HUES64 (cell line): Measurements from ENCODE around the gene C21orf91.
"Not testable (repeated sequence)": the region's sequence is repeated elsewhere in the genome, so short reads cannot be mapped to it uniquely, and the experiment has no call there.

ENCODE experiments used
- H3K27ac ChIP-seq: 2 replicates; pipeline ENCODE4 v1.7.0; 2013; ENCODE audit warnings: low read depth, low read length, inconsistent platforms
- H3K27me3 ChIP-seq: 2 replicates; pipeline ENCODE4 v1.6.1; 2013; ENCODE audit warnings: mild to moderate bottlenecking, low read length; ENCODE audit not compliant: insufficient read depth
- H3K36me3 ChIP-seq: 2 replicates; pipeline ENCODE4 v1.6.1; 2013; ENCODE audit warnings: mild to moderate bottlenecking, low read length; ENCODE audit not compliant: insufficient read depth
- H3K4me1 ChIP-seq: 2 replicates; pipeline ENCODE4 v1.6.1; 2013; ENCODE audit warnings: mild to moderate bottlenecking, low read length, moderate library complexity; ENCODE audit not compliant: insufficient read depth
- H3K4me3 ChIP-seq: 2 replicates; pipeline ENCODE4 v1.5.1; 2013; ENCODE audit warnings: mild to moderate bottlenecking, low read length, moderate library complexity
- H3K9ac ChIP-seq: 2 replicates; pipeline ENCODE4 v1.6.1; 2013; ENCODE audit warnings: mild to moderate bottlenecking, low read depth, low read length
- H3K9me3 ChIP-seq: 2 replicates; pipeline ENCODE4 v1.6.1; 2013; ENCODE audit warnings: low read depth, low read length; ENCODE audit not compliant: insufficient read depth
- WGBS: fragments of 150-250, 120-280 bp; methylation state at CpG from one replicate; pipeline ENCODE4 v1.1.7; 2013; ENCODE audit warnings: missing lambda C conversion rate; 5-methylcytosine and 5-hydroxymethylcytosine counted together

C21orf91 gene

DNA sequence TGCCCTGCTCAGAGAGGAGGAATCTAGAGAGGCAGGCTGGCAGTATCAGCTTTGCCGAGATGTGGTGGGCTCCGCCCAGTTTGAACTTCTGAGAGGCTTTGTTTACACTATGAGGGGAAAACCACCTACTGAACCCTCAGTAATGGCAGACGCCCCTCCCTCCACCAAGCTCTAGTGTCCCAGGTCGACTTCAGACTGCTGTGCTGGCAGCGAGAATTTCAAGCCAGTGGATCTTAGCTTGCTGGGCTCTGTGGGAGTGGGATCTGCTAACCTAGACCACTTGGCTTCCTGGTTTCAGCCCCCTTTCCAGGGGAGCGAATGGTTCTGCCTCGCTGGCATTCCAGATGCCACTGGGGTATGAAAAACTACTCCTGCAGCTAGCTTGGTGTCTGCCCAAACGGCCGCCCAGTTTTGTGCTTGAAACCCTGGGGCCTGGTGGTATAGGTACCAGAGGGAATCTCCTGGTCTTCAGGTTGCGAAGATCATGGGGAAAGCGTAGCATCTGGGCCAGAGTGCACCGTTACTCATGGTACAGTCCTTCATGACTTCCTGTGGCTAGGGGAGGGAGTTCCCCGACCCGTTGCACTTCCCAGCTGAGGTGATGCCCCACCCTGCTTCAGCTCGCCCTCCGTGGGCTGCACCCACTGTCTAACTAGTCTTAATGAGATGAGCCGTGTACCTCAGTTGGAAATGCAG lies 43.6 kb downstream of the C21orf91 start:
- Histone ChIP-seq H3K9me3 (no peaks in the 10 kb centered on the region), H3K9ac (no peak overlapping the region), H3K27ac (no peak overlapping the region), H3K4me1 (no peaks in the 10 kb centered on the region), H3K4me3 (no peak overlapping the region), H3K27me3 (no peaks in the 10 kb centered on the region), H3K36me3 (no peaks in the 10 kb centered on the region)
- WGBS = 90% methylated on average over 17 of the region's 17 CpGs

DNA sequence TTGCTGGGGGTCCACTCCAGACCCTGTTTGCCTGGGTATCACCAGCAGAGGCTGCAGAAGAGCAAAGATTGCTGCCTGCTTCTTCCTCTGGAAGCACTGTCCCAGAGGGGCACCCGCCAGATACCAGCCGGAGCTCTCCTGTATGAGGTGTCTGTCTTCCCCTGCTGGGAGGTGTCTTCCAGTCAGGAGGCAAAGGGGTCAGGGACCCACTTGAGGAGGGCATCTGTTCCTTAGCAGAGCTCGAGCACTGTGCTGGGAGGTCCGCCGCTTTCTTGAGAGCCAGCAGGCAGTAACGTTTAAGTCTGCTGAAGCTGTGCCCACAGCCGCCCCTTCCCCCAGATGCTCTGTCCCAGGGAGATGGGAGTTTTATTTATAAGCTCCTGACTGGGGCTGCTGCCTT lies 44.1 kb downstream of the C21orf91 start:
- not testable (repeated sequence) for H3K36me3 ChIP-seq, H3K4me1 ChIP-seq, H3K9me3 ChIP-seq, H3K9ac ChIP-seq, H3K4me3 ChIP-seq, H3K27ac ChIP-seq, H3K27me3 ChIP-seq
- 94% methylated on average over 7 of the region's 7 CpGs for WGBS

DNA sequence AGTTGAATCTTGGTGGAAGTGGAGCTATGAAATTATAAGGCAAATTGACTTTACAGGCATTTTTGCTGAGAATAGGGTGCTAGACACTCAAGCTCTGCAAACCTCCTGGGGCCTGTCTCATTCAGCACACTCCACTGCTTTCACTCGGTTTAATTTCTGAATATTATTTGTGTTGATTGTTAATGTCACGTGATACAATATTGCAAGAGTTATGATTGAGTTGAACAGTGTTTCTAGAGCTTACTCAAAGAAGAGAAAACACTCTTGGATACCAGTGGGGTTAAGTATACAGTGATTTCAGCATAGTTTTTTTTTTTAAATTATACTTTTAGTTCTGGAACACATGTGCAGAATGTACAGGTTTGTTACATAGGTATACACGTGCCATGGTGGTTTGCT lies 49.7 kb downstream of the C21orf91 start:
- Histone ChIP-seq H3K27ac (no peak overlapping the region), H3K36me3 (no peaks in the 10 kb centered on the region), H3K27me3 (no peaks in the 10 kb centered on the region), H3K9me3 (no peaks in the 10 kb centered on the region), H3K9ac (no peak overlapping the region), H3K4me3 (no peak overlapping the region), H3K4me1 (no peaks in the 10 kb centered on the region)
- WGBS = 96% methylated on average over 3 of the region's 3 CpGs

DNA sequence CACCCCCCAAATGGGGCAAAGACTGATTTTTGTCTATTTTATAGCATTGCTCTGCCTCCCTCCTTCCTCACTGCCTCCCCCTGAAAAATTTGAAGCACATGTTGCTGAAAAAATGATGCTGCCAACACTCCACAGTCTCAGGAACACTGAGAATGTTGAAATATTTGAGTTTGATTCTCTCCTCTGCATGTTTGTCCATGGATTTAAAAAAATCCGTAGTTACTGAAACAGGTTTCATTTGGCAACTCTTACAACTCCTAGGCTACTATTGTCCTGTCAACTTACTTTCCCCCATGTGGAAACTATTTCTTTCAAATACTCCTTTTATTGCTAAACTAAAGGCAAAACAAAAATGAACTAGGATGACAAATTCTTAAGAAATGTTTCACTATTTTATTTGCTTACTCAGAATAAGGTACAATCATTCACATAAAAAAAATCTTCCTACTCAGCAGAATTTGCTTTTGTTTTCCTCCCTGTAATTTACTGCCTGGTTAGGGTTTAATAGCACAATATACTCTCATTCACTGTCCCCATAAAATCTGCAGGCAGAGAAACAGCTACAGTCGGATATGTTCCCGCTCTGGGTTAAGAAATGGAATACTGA lies 50.2 kb downstream of the C21orf91 start:
- H3K4me3 ChIP-seq = no peak overlapping the region
- no peak overlapping the region for H3K27ac ChIP-seq
- no peak overlapping the region for H3K9ac ChIP-seq
- no peaks in the 10 kb centered on the region for H3K36me3 ChIP-seq
- H3K9me3 ChIP-seq = no peaks in the 10 kb centered on the region
- WGBS = 90% methylated on average over 3 of the region's 3 CpGs
- no peaks in the 10 kb centered on the region for H3K4me1 ChIP-seq
- H3K27me3 ChIP-seq = no peaks in the 10 kb centered on the region

DNA sequence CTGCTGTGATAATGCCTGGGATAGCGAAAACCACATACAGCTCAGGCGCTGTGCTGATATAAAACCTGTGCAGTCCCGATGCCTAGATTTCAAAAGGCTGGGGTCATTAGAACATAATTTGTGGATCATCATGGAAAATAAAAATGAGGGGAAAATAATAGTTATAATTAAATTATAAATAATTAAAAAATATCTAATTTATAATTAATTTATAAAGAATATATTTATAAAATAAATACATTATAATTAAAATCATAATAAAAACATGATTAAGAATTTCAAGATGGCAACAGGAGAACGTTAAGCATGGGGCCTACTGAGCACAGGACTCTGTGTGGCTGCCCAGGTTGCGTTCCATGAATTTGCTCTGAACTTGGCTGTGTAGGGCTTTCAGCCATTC lies 53.9 kb downstream of the C21orf91 start:
- H3K36me3 ChIP-seq = no peaks in the 10 kb centered on the region
- 95% methylated on average over 5 of the region's 5 CpGs for WGBS
- H3K4me3 ChIP-seq = no peak overlapping the region
- H3K27ac ChIP-seq = no peak overlapping the region
- H3K9ac ChIP-seq = no peak overlapping the region
- H3K4me1 ChIP-seq = no peaks in the 10 kb centered on the region
- no peaks in the 10 kb centered on the region for H3K9me3 ChIP-seq
- no peaks in the 10 kb centered on the region for H3K27me3 ChIP-seq

DNA sequence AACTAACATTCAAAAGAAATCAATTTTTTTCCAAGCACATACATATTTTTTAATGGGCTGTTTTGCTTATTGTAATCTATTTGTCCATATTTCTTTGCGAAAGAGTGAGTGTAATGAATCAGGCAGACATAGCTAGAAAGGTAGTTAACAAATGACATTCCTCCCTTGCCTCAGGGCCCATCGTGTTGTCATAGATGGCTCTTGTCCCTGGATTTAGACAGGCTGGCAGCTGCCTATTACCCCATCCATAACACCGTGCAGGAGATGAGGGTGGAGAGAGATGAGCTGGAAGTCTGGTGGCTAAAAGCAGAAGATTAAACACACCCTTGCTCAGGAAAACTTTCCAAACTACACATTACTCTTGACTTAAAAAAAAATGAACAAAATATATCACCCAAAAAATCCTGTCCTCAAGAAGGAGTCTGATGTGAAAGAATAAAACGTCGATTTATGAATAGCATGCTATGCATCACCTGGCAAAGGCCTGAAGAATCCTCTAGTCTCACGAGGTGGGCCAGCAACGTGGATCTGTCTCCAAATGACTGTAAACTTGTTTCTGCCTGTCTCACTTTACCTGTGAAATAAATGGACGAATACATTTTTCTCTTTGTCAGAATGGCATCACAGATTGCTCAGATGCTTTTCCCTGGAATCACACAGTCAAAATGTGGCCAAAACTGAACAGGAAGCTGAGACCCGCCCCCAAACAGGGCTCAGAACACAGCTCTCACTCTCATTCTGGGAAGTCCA lies 55.7 kb downstream of the C21orf91 start:
- Histone ChIP-seq H3K36me3 (no peaks in the 10 kb centered on the region), H3K27ac (no peak overlapping the region), H3K4me3 (no peak overlapping the region), H3K27me3 (no peaks in the 10 kb centered on the region), H3K9ac (no peak overlapping the region), H3K9me3 (no peaks in the 10 kb centered on the region), H3K4me1 (no peaks in the 10 kb centered on the region)
- WGBS = 95% methylated on average over 8 of the region's 9 CpGs

DNA sequence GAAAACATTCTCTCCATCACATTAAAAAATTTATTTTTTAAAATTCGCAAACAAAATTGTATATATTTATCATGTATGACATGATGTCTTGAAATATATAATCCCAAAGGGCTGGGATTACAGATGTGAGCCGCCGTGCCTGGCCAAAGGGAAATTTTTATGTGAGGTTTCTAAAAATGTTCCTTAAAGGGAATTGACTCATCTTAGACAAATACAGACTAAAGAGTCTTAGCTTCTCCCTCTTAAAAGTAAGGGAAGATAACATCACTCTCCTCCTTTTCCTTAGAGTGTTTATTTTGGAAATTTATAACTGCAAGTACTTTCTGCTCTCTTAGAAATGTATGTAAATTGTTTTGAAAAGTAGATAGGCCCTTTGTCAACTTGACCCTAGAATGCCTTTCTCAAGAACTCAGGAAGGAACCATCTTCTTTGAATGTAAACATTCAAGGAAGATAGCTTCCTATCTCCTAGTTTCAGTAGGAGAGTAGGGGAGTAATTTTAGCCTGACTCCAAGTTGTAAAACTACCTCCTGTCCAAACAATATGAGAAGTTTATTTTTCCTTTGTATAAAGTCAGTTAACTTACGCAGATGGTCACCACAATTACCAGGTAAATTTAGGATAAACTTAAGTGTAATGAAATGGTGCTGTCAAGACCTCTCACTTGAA lies 59.5 kb downstream of the C21orf91 start:
- Histone ChIP-seq H3K4me3 (no peak overlapping the region), H3K27me3 (no peaks in the 10 kb centered on the region), H3K9me3 (no peaks in the 10 kb centered on the region), H3K36me3 (no peaks in the 10 kb centered on the region), H3K27ac (no peak overlapping the region), H3K4me1 (no peaks in the 10 kb centered on the region), H3K9ac (no peak overlapping the region)
- 95% methylated on average over 1 of the region's 4 CpGs for WGBS

DNA sequence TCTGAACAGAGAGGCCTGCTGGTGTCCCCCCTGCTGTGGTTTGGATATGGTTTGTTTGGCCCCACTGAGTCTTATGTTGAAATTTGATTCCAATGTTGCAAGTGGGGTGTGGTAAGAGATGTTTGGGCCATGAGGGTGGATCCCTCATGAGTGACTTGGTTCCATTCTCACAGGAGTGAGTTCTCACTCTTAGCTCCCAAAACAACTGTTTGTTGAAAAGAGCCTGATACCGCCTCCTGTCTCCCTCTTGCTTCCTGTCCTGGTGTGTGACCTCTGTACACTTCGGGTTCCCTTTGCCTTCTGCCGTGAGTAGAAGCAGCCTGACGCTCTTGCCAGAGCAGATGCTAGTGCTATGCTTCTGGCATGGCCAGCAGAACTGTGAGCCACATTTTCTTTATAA lies 60.5 kb downstream of the C21orf91 start:
- Histone ChIP-seq H3K9me3 (no peaks in the 10 kb centered on the region), H3K4me3 (no peak overlapping the region), H3K27me3 (no peaks in the 10 kb centered on the region), H3K27ac (no peak overlapping the region), H3K4me1 (no peaks in the 10 kb centered on the region), H3K36me3 (no peaks in the 10 kb centered on the region), H3K9ac (no peak overlapping the region)
- WGBS = 92% methylated on average over 4 of the region's 4 CpGs

DNA sequence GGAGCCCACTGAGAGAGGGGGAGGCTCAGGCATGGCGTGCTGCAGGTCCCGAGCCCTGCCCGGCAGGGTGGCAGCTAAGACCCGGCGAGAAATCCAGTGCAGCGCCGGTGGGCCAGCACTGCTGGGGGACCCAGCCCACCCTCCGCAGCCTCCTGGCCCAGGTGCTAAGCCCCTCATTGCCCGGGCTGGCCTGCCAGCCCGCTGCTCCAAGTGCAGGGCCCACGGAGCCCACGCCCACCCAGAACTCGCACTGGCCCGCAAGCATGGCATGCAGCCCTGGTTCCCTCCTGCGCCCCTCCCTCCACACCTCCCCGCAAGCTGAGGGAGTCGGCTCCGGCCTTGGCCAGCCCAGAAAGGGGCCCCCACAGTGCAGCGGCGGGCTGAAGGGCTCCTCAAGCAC lies 61.5 kb downstream of the C21orf91 start:
- Histone ChIP-seq H3K36me3 (no peaks in the 10 kb centered on the region), H3K9ac (no peak overlapping the region), H3K4me1 (no peaks in the 10 kb centered on the region), H3K27me3 (no peaks in the 10 kb centered on the region), H3K4me3 (no peak overlapping the region), H3K9me3 (no peaks in the 10 kb centered on the region), H3K27ac (no peak overlapping the region)
- 91% methylated on average over 20 of the region's 20 CpGs for WGBS

DNA sequence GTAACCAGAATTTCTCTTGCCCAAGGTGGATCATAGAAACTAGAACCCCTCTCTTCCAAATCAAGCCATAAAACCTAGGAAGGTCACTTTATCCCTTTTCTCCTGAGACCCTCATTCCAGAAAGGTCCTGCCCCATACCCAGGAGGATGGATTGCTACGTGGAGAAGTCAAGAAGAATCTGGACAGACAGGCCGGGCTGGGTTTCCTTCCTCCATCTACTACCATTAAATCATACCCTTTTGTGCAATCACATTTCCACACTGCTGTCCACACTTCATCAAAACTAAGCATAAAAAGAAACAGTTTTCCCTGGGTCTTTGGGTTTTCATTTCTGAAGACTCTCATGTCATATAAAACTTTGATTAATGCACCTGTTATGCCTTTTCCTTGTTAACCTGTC lies 65.4 kb downstream of the C21orf91 start:
- WGBS = 86% methylated on average over 2 of the region's 2 CpGs
- H3K9me3 ChIP-seq = no peaks in the 10 kb centered on the region
- no peaks in the 10 kb centered on the region for H3K27me3 ChIP-seq
- H3K4me1 ChIP-seq = no peaks in the 10 kb centered on the region
- H3K27ac ChIP-seq = no peak overlapping the region
- no peak overlapping the region for H3K9ac ChIP-seq
- no peaks in the 10 kb centered on the region for H3K36me3 ChIP-seq
- no peak overlapping the region for H3K4me3 ChIP-seq

DNA sequence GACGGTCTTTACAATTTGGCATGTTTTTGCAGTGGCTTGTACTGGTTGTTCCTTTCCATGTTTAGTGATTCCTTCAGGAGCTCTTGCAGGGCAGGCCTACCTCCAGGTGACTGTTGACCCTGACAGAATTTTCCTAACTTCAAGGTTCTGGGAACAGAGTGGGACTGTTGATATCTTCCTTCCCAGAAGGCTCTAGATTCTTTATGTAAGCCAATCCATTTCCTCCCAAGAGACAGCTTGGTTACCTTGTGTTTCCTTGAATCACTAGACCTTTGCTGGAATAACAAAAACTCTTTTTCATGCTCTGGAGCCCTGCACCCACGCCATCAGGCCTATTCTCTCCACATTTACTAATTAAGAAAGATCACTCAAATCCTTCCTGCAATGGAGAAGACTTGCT lies 67.0 kb downstream of the C21orf91 start:
- H3K27ac ChIP-seq = no peak overlapping the region
- H3K4me1 ChIP-seq = no peaks in the 10 kb centered on the region
- no peak overlapping the region for H3K4me3 ChIP-seq
- H3K9ac ChIP-seq = no peak overlapping the region
- 93% methylated on average over 2 of the region's 2 CpGs for WGBS
- H3K36me3 ChIP-seq = no peaks in the 10 kb centered on the region
- H3K9me3 ChIP-seq = no peaks in the 10 kb centered on the region
- H3K27me3 ChIP-seq = no peaks in the 10 kb centered on the region
